ENCODE data around the gene PRKAB2.

DNA sequence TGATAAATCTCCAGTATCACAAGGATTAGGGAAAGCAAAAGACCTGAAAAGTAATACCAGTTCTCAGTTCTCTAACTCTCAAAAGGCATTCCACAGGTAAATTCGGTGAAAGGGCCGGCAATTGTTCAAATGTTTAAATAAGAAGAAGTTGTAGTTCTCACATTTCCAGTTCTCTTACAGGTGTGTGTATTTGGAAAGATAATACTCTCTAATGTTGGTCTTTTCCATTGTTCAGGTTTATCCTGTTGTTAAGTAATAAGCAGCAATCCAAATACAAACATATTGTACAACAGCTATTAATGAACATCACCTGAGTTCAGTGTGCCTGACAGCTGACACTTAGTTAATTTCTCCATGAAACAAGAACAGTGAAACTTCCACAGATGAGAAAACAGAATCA lies 13.2 kb upstream of the PRKAB2 start:
- TF ChIP-seq, protein P1, sequence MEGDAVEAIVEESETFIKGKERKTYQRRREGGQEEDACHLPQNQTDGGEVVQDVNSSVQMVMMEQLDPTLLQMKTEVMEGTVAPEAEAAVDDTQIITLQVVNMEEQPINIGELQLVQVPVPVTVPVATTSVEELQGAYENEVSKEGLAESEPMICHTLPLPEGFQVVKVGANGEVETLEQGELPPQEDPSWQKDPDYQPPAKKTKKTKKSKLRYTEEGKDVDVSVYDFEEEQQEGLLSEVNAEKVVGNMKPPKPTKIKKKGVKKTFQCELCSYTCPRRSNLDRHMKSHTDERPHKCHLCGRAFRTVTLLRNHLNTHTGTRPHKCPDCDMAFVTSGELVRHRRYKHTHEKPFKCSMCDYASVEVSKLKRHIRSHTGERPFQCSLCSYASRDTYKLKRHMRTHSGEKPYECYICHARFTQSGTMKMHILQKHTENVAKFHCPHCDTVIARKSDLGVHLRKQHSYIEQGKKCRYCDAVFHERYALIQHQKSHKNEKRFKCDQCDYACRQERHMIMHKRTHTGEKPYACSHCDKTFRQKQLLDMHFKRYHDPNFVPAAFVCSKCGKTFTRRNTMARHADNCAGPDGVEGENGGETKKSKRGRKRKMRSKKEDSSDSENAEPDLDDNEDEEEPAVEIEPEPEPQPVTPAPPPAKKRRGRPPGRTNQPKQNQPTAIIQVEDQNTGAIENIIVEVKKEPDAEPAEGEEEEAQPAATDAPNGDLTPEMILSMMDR (IDR thresholded peaks at IDR 0.05) = no peak
- no peak for TF ChIP-seq ZFX (IDR thresholded peaks at IDR 0.05; ENCODE audit: borderline replicate concordance)
